Kidney (tissue), 14 donors: ENCODE data around the gene AP3B2. TPM values are rescaled to one million over a fixed set of nuclear protein-coding genes. Genes with fewer than 3 reads are reported as not detected.

Experiments used
- DNase-seq, 5 donors: peaks; one replicate each; pipeline ENCODE4 v3.0.0-alpha.2; 2013 to 2020
- FAIRE-seq: peaks from 2 replicates; lab custom pipeline; 2012; peaks lifted over from hg19 to GRCh38; lab: Jason Lieb, UNC
- H3K27ac ChIP-seq, 2 donors: one replicate each; pipeline ENCODE4 v1.7.0; 2013; ENCODE audit warnings: low read depth in 2 of 2, low read length in 2 of 2, inconsistent platforms in 1 of 2
- H3K27me3 ChIP-seq: one replicate; pipeline ENCODE4 v1.7.1; 2013; ENCODE audit warnings: low read length, inconsistent platforms; ENCODE audit not compliant: control insufficient read depth, insufficient read depth
- H3K36me3 ChIP-seq, 3 donors: one replicate each; pipeline versions ENCODE4 v1.7.0 to v1.7.1; 2013; ENCODE audit warnings: low read length in 3 of 3, control low read depth in 1 of 3, inconsistent platforms in 1 of 3; ENCODE audit not compliant: insufficient read depth in 3 of 3, control insufficient read depth in 2 of 3
- H3K4me1 ChIP-seq, 3 donors: one replicate each; pipeline versions ENCODE4 v1.7.0 to v1.7.1; 2013; ENCODE audit warnings: low read length in 3 of 3, inconsistent platforms in 1 of 3, low read depth in 1 of 3; ENCODE audit not compliant: control insufficient read depth in 2 of 3, insufficient read depth in 2 of 3
- H3K4me3 ChIP-seq, 3 donors: one replicate each; pipeline versions ENCODE4 v1.7.0 to v1.8.1; 2013; ENCODE audit warnings: low read length in 3 of 3, control low read depth in 1 of 3, inconsistent platforms in 1 of 3
- H3K9ac ChIP-seq, 3 donors: one replicate each; pipeline versions ENCODE4 v1.7.0 to v1.7.1; 2013; ENCODE audit warnings: low read length in 3 of 3, control low read depth in 1 of 3, inconsistent platforms in 1 of 3
- H3K9me3 ChIP-seq, 3 donors: one replicate each; pipeline versions ENCODE4 v1.7.0 to v1.7.1; 2013; ENCODE audit warnings: low read length in 3 of 3, control low read depth in 1 of 3, inconsistent platforms in 1 of 3; ENCODE audit not compliant: control insufficient read depth in 2 of 3, insufficient read depth in 1 of 3
- intact Hi-C: fragments of 100-400 bp; cut with DNase I; formaldehyde crosslinking; loops from one replicate; pipeline ENCODE4 v1.11.1; 2022
- polyA plus RNA-seq: library from polyadenylated mRNA; stranded (reverse); fragments of 350-450 nt; fragmentation: Illumina TruSeq; extraction: RNeasy Lipid Tissue Mini Kit (QIAGEN cat#74804); gene quantifications from one replicate; pipeline ENCODE4 v1.2.3, GENCODE V29; 2014; ENCODE audit warnings: low read depth, low replicate concordance; ENCODE audit not compliant: insufficient read depth
- total RNA-seq: library from RNA; stranded (reverse); fragmentation: NEBNext Ultra II Directional; extraction: Animal tissue kit (Norgen Biotek cat#: 25700); gene quantifications from one replicate; pipeline ENCODE4 v1.2.1, GENCODE V29; 2021
- TF ChIP-seq, protein P1 (sequence below): IDR thresholded peaks from 3 replicates; pipeline ENCODE4 v1.5.1; 2012; ENCODE audit warnings: mild to moderate bottlenecking, moderate library complexity, borderline replicate concordance; ENCODE audit not compliant: insufficient read depth; ENCODE audit errors: extremely low read depth
- donor health status: control.
- donor health status: control.
- donor health status: control.
- donor health status: control.
- donor health status: control.
- donor health status: DM: yes; HTN: yes; CAD: no.
- donor health status: Normal renal cell carcinoma (clear cell type).

AP3B2 gene
- total and polyA plus RNA-seq, 2 donors from 2014 or later, result 1.8 to 4.7 TPM

DNA sequence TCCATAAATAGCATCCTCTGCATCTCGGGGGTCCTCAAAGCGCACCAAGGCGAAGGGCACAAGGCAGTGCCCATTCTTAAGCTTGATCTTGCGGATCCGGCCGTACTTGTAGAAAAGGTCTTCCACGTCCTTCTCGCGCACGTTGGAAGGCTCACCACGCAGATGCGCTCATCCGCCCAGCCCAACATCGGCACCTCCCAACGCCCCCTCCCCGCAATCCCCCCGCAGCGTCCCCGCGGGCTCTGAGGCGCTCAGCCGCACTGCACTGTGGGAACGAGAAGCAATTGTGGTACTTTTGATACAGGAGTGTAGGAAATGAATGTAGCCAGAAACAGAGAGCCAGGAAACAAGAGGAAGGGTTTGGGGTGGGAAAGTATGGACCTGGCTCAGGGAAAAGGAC lies 17.5 kb downstream of the AP3B2 start:
- FAIRE-seq (no peak), DNase-seq (no peak)
- H3K27ac ChIP-seq, result no peak overlapping the region
- H3K4me1 ChIP-seq, result no peaks in the 10 kb centered on the region
- H3K4me3 ChIP-seq, result no peak overlapping the region
- TF ChIP-seq, protein P1, sequence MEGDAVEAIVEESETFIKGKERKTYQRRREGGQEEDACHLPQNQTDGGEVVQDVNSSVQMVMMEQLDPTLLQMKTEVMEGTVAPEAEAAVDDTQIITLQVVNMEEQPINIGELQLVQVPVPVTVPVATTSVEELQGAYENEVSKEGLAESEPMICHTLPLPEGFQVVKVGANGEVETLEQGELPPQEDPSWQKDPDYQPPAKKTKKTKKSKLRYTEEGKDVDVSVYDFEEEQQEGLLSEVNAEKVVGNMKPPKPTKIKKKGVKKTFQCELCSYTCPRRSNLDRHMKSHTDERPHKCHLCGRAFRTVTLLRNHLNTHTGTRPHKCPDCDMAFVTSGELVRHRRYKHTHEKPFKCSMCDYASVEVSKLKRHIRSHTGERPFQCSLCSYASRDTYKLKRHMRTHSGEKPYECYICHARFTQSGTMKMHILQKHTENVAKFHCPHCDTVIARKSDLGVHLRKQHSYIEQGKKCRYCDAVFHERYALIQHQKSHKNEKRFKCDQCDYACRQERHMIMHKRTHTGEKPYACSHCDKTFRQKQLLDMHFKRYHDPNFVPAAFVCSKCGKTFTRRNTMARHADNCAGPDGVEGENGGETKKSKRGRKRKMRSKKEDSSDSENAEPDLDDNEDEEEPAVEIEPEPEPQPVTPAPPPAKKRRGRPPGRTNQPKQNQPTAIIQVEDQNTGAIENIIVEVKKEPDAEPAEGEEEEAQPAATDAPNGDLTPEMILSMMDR, result no peak
- H3K27me3 ChIP-seq, result no peaks in the 10 kb centered on the region
- intact Hi-C loops, result no loop called here
- no peaks in the 10 kb centered on the region for H3K9me3 ChIP-seq
- no peak overlapping the region for H3K9ac ChIP-seq
- H3K36me3 ChIP-seq, result no peaks in the 10 kb centered on the region

- FAIRE-seq, result no peak
- Histone ChIP-seq H3K9me3 (no peaks in the 10 kb centered on the region), H3K27ac (no peak overlapping the region), H3K36me3 (no peaks in the 10 kb centered on the region), H3K27me3 (no peaks in the 10 kb centered on the region), H3K4me1 (no peaks in the 10 kb centered on the region), H3K9ac (no peak overlapping the region), H3K4me3 (no peak overlapping the region)
- TF ChIP-seq, protein P1, result no peak
- intact Hi-C loops, result no loop called here
- no peak for DNase-seq
Observed at GRCh38 chr15:82689147-82689546, 20.5 kb downstream of the AP3B2 start.

GRCh38 chr15:82688691-82689090 lies 21.0 kb downstream of the AP3B2 start:
- Histone ChIP-seq H3K4me1 (no peaks in the 10 kb centered on the region), H3K9ac (no peak overlapping the region), H3K9me3 (no peaks in the 10 kb centered on the region), H3K27me3 (no peaks in the 10 kb centered on the region), H3K27ac (no peak overlapping the region), H3K4me3 (no peak overlapping the region), H3K36me3 (no peaks in the 10 kb centered on the region)
- intact Hi-C loops, result no loop called here
- FAIRE-seq (no peak), DNase-seq (no peak)
- TF ChIP-seq, protein P1, result no peak

- FAIRE-seq (no peak), DNase-seq (no peak)
- Histone ChIP-seq H3K9me3 (no peaks in the 10 kb centered on the region), H3K36me3 (no peaks in the 10 kb centered on the region), H3K27ac (no peak overlapping the region), H3K4me1 (no peaks in the 10 kb centered on the region), H3K27me3 (peaks cover 5% of the 10 kb centered on the region), H3K4me3 (peak overlapping the region in 1 of 3 donors; percentile 77), H3K9ac (peak overlapping the region in 1 of 3 donors; percentile 61)
- TF ChIP-seq, protein P1, result no peak
- intact Hi-C loops, result no loop called here
Observed at GRCh38 chr15:82681371-82681770, 28.3 kb downstream of the AP3B2 start.
